IMR-90 (cell line): Measurements from ENCODE around the gene DCDC1. TPM values are rescaled to one million over a fixed set of nuclear protein-coding genes. Genes with fewer than 3 reads are reported as not detected.

Experiments
- ATAC-seq: fragments of 200-7000 bp; cut with Tn5 transposase; 2 replicates; pipeline ENCODE4 v1.9.1; 2020; ENCODE audit warnings: low read depth, mild to moderate bottlenecking, moderate library complexity
- BruUV-seq: library from RNA; stranded (reverse); fragments of 400-500 nt; replicated peaks from 2 replicates; lab custom pipeline; 2021; lab: Mats Ljungman, UMichigan
- CTCF ChIA-PET: fragments of 300-600 bp; formaldehyde crosslinking; extraction: SDS; loops from one replicate; lab custom pipeline; 2021; ENCODE audit warnings: antibody characterized with exemption; lab: Yijun Ruan, JAX
- POLR2A ChIA-PET: fragments of 300-600 bp; sonication (Branson Sonifier 250); formaldehyde crosslinking; loops from one replicate; lab custom pipeline; 2022; ENCODE audit warnings: antibody characterized with exemption; ENCODE audit not compliant: unreplicated experiment; lab: Charles Lee
- DNase-seq: peaks from one replicate; pipeline ENCODE4 v3.0.0; 2013
- H2AFZ ChIP-seq: replicated peaks from 2 replicates; pipeline ENCODE3; 2013; ENCODE audit warnings: low read length, mild to moderate bottlenecking; ENCODE audit not compliant: poor library complexity
- H2AK5ac ChIP-seq: 2 replicates; pipeline ENCODE4 v1.6.1; 2013; ENCODE audit warnings: low read depth, low read length, inconsistent platforms
- H2AK9ac ChIP-seq: replicated peaks from 2 replicates; pipeline ENCODE3; 2013; ENCODE audit warnings: mild to moderate bottlenecking, low read depth, low read length, moderate library complexity; ENCODE audit not compliant: poor library complexity
- H2BK120ac ChIP-seq: 2 replicates; pipeline ENCODE4 v1.6.1; 2013; ENCODE audit warnings: low read depth, low read length, inconsistent platforms
- H2BK15ac ChIP-seq: 3 replicates; pipeline ENCODE4 v1.6.1; 2013; ENCODE audit warnings: low read depth, low read length, inconsistent platforms
- H2BK20ac ChIP-seq: 2 replicates; pipeline ENCODE4 v1.6.1; 2013; ENCODE audit warnings: low read depth, mild to moderate bottlenecking, inconsistent platforms, low read length, moderate library complexity
- H2BK5ac ChIP-seq: 2 replicates; pipeline ENCODE4 v1.6.1; 2013; ENCODE audit warnings: mild to moderate bottlenecking, low read depth, low read length, inconsistent platforms; ENCODE audit not compliant: poor library complexity, severe bottlenecking
- H3K14ac ChIP-seq: replicated peaks from 2 replicates; pipeline ENCODE4 v1.6.1; 2013; ENCODE audit warnings: low read depth, low read length, inconsistent platforms
- H3K18ac ChIP-seq: 2 replicates; pipeline ENCODE4 v1.6.1; 2013; ENCODE audit warnings: low read depth, low read length, control low read depth
- H3K23ac ChIP-seq: 2 replicates; pipeline ENCODE4 v1.6.1; 2013; ENCODE audit warnings: low read depth, low read length, inconsistent platforms
- H3K27ac ChIP-seq: 2 replicates; pipeline ENCODE4 v1.5.1; 2013; ENCODE audit warnings: mild to moderate bottlenecking, control low read depth, low read length; ENCODE audit not compliant: insufficient read depth
- H3K27me3 ChIP-seq: 2 replicates; pipeline ENCODE4 v1.6.1; 2013; ENCODE audit warnings: low read length; ENCODE audit not compliant: control insufficient read depth, insufficient read depth
- H3K36me3 ChIP-seq: 2 replicates; pipeline ENCODE4 v1.6.1; 2013; ENCODE audit warnings: low read length, mixed read lengths; ENCODE audit not compliant: control insufficient read depth, insufficient read depth
- H3K4ac ChIP-seq: 2 replicates; pipeline ENCODE4 v1.6.1; 2013; ENCODE audit warnings: low read depth, low read length, inconsistent platforms
- H3K4me1 ChIP-seq: 2 replicates; pipeline ENCODE4 v1.6.1; 2013; ENCODE audit warnings: low read length, mixed read lengths; ENCODE audit not compliant: control insufficient read depth, insufficient read depth
- H3K4me2 ChIP-seq: 2 replicates; pipeline ENCODE4 v1.6.1; 2013; ENCODE audit warnings: low read depth, mild to moderate bottlenecking, control low read depth, low read length, moderate library complexity
- H3K4me3 ChIP-seq: 2 replicates; pipeline ENCODE4 v1.5.1; 2013; ENCODE audit warnings: low read depth, mild to moderate bottlenecking, control low read depth, low read length, moderate library complexity; ENCODE audit not compliant: insufficient read depth
- H3K56ac ChIP-seq: 2 replicates; pipeline ENCODE4 v1.6.1; 2013; ENCODE audit warnings: low read length, inconsistent platforms; ENCODE audit not compliant: insufficient read depth; ENCODE audit errors: extremely low read depth
- H3K79me1 ChIP-seq, 2 experiments: 2 replicates each; pipeline ENCODE4 v1.6.1; 2013; ENCODE audit warnings: low read length in 2 of 2, inconsistent platforms in 1 of 2, low read depth in 1 of 2
- H3K9ac ChIP-seq: 2 replicates; pipeline ENCODE4 v1.6.1; 2013; ENCODE audit warnings: low read depth, low read length, control low read depth
- H3K9me1 ChIP-seq: 2 replicates; pipeline ENCODE4 v1.6.1; 2013; ENCODE audit warnings: low read length, inconsistent platforms; ENCODE audit not compliant: insufficient read depth
- H3K9me3 ChIP-seq: 2 replicates; pipeline ENCODE4 v1.6.1; 2013; ENCODE audit warnings: low read length; ENCODE audit not compliant: control insufficient read depth, insufficient read depth
- H4K20me1 ChIP-seq: 2 replicates; pipeline ENCODE4 v1.6.1; 2013; ENCODE audit warnings: low read length, inconsistent platforms; ENCODE audit not compliant: insufficient read depth
- H4K5ac ChIP-seq: 2 replicates; pipeline ENCODE4 v1.6.1; 2013; ENCODE audit warnings: mild to moderate bottlenecking, low read depth, low read length, control low read depth
- H4K8ac ChIP-seq, 2 experiments: 2 replicates each; pipeline ENCODE4 v1.6.1; 2013; ENCODE audit warnings: low read depth in 2 of 2, low read length in 2 of 2, control low read depth in 1 of 2, inconsistent platforms in 1 of 2
- H4K91ac ChIP-seq: 2 replicates; pipeline ENCODE4 v1.6.1; 2013; ENCODE audit warnings: low read depth, low read length, inconsistent platforms; ENCODE audit not compliant: insufficient read depth
- FOS ChIP-seq: fragments of 150-350 bp; IDR thresholded peaks from 2 replicates; pipeline ENCODE4 v1.6.1; 2016; ENCODE audit warnings: low read depth, low read length
- MAZ ChIP-seq: IDR thresholded peaks from 2 replicates; pipeline ENCODE4 v1.6.1; 2012; ENCODE audit warnings: low read depth, mild to moderate bottlenecking, low read length, improper control_type of control experiment, moderate library complexity, borderline replicate concordance
- NFE2L2 ChIP-seq: fragments of 150-350 bp; IDR thresholded peaks from 2 replicates; pipeline ENCODE4 v1.6.1; 2016; ENCODE audit warnings: low read depth, mild to moderate bottlenecking, low read length
- RAD21 ChIP-seq: IDR thresholded peaks from 2 replicates; pipeline ENCODE4 v1.6.1; 2012; ENCODE audit warnings: low read length, improper control_type of control experiment
- RCOR1 ChIP-seq: IDR thresholded peaks from 2 replicates; pipeline ENCODE4 v1.6.1; 2012; ENCODE audit warnings: mild to moderate bottlenecking, low read length, improper control_type of control experiment; ENCODE audit not compliant: insufficient replicate concordance
- SMC3 ChIP-seq: fragments of 150-350 bp; IDR thresholded peaks from 2 replicates; pipeline ENCODE4 v1.6.1; 2016; ENCODE audit warnings: low read depth, mild to moderate bottlenecking, antibody characterized with exemption, low read length, moderate library complexity
- USF2 ChIP-seq: fragments of 150-350 bp; IDR thresholded peaks from 2 replicates; pipeline ENCODE4 v1.6.1; 2017; ENCODE audit warnings: mild to moderate bottlenecking, antibody characterized with exemption, low read length, low read depth
- WGBS, 2 experiments: methylation state at CpG; one replicate each; pipeline versions ENCODE4 v1.1.5 to v1.1.7; 2013; ENCODE audit warnings: missing lambda C conversion rate in 2 of 2; ENCODE audit not compliant: insufficient read length in 1 of 2; ENCODE audit errors: extremely low coverage in 2 of 2; 5-methylcytosine and 5-hydroxymethylcytosine counted together
- dilution Hi-C: fragments of 300-500 bp; cut with HindIII; formaldehyde crosslinking; loops from one replicate; pipeline ENCODE4 v1.14.3; 2018; ENCODE audit warnings: low sequenced_read_pairs; ENCODE audit not compliant: unreplicated experiment
- in situ Hi-C: fragments of 300-500 bp; cut with MboI; formaldehyde crosslinking; loops from 3 replicates; pipeline ENCODE4 v1.14.3; 2019; ENCODE audit warnings: low sequenced_read_pairs, inconsistent platforms, mixed read lengths
- intact Hi-C: fragments of 100-400 bp; cut with micrococcal nuclease; formaldehyde crosslinking; loops from 2 replicates; pipeline ENCODE4 v1.10.0; 2022
- polyA plus RNA-seq, 3 experiments: library from polyadenylated mRNA; depleted of rRNA; stranded (reverse); fragments of >200 nt; gene quantifications; 2 replicates each; pipeline ENCODE4 v1.2.3, GENCODE V29; 2012; ENCODE audit warnings: low replicate concordance in 1 of 3
- total RNA-seq: library from RNA; depleted of rRNA; stranded (reverse); fragments of >200 nt; gene quantifications from 2 replicates; pipeline ENCODE4 v1.2.3, GENCODE V29; 2012

Gene DCDC1
- total and polyA plus RNA-seq, 2 of the 4 experiments (the other 2 are of a cell fraction), result not detected

GRCh38 chr11:31102875-31103274, 266.7 kb downstream of the DCDC1 start:
- dilution Hi-C loops, result no loop called here
- no peak for ATAC-seq

More at GRCh38 chr11:31102875-31103274, 266.7 kb downstream of the DCDC1 start:
- Histone ChIP-seq H2AK9ac (no peak overlapping the region), H2BK120ac (no peak overlapping the region), H3K27me3 (no peaks in the 10 kb centered on the region), H3K4me2 (no peak overlapping the region), H4K20me1 (no peaks in the 10 kb centered on the region), H3K18ac (no peak overlapping the region), H3K4me3 (no peak overlapping the region), H3K14ac (no peak overlapping the region), H3K9me3 (no peaks in the 10 kb centered on the region), H2BK15ac (no peak overlapping the region), H3K4me1 (no peaks in the 10 kb centered on the region), H3K56ac (no peak overlapping the region), H2AK5ac (no peak overlapping the region), H3K36me3 (no peaks in the 10 kb centered on the region), H4K8ac (no peak overlapping the region), H3K23ac (no peak overlapping the region), H2AFZ (no peak overlapping the region), H4K5ac (no peak overlapping the region), H3K9ac (no peak overlapping the region), H3K79me1 (no peaks in the 10 kb centered on the region), H3K27ac (no peak overlapping the region), H4K91ac (no peak overlapping the region), H3K4ac (no peak overlapping the region), H2BK20ac (no peak overlapping the region), H3K9me1 (no peaks in the 10 kb centered on the region), H2BK5ac (no peak overlapping the region)
- no peak for DNase-seq
- POLR2A ChIA-PET, result no interaction called here
- WGBS, 2 experiments, result no CpG with 5 or more reads among the region's 5 CpGs
- TF ChIP-seq MAZ (no peak), FOS (no peak), NFE2L2 (no peak), USF2 (no peak), RAD21 (no peak), RCOR1 (no peak), SMC3 (no peak)
- intact Hi-C loops (no loop called here), in situ Hi-C loops (no loop called here)
- no TSS peak for BruUV-seq
- CTCF ChIA-PET, result no interaction called here
